VCaP (cell line): ENCODE results near the gene PDGFD.

Experiments used
- H3K27ac ChIP-seq: fragments of 450-650 bp; 2 replicates; pipeline ENCODE4 v1.5.1; 2017
- CTCF ChIP-seq: fragments of 450-650 bp; conservative IDR thresholded peaks from 2 replicates; pipeline ENCODE4 v1.5.1; 2017; ENCODE audit warnings: mild to moderate bottlenecking, moderate library complexity

The PDGFD gene

GRCh38 chr11:104067534-104067933, 96.4 kb downstream of the PDGFD start:
- TF ChIP-seq CTCF = no peak
- no peak overlapping the region for H3K27ac ChIP-seq

GRCh38 chr11:104064034-104064630, 99.8 kb downstream of the PDGFD start:
- no peak overlapping the region for H3K27ac ChIP-seq
- no peak for TF ChIP-seq CTCF

GRCh38 chr11:104061853-104062521, 102.0 kb downstream of the PDGFD start:
- no peak for TF ChIP-seq CTCF
- no peak overlapping the region for H3K27ac ChIP-seq

- no peak for TF ChIP-seq CTCF
- no peak overlapping the region for H3K27ac ChIP-seq
These were observed 103.1 kb downstream of the PDGFD start for GRCh38 chr11:104060820-104061219.

GRCh38 chr11:104060004-104060794, 103.7 kb downstream of the PDGFD start:
- TF ChIP-seq CTCF = no peak
- H3K27ac ChIP-seq = no peak overlapping the region

- H3K27ac ChIP-seq = no peak overlapping the region
- no peak for TF ChIP-seq CTCF
These were observed 105.3 kb downstream of the PDGFD start for GRCh38 chr11:104058680-104059079.

- no peak overlapping the region for H3K27ac ChIP-seq
- no peak for TF ChIP-seq CTCF
These were observed 106.0 kb downstream of the PDGFD start for GRCh38 chr11:104057908-104058307.
